Measurements from ENCODE around the gene LYZL2. TPM values are rescaled to one million over a fixed set of nuclear protein-coding genes. Genes with fewer than 3 reads are reported as not detected.
"Not testable (repeated sequence)": the region's sequence is repeated elsewhere in the genome, so short reads cannot be mapped to it uniquely, and the experiment has no call there.

LYZL2 gene
- total and polyA plus RNA-seq, 4 donors: not detected

- DNase-seq (ENCODE audit: low spot score): peak; percentile 37
- no peaks in the 10 kb centered on the region for H3K27me3 ChIP-seq (ENCODE audit: control insufficient read depth in 4 of 4, insufficient read depth in 4 of 4, low read length in 3 of 4)
- H3K9me3 ChIP-seq (ENCODE audit: control insufficient read depth in 4 of 4, low read length in 3 of 4): no peaks in the 10 kb centered on the region
- peak overlapping the region in 2 of 3 donors; percentile 8 to 26 for H3K4me3 ChIP-seq (ENCODE audit: low read depth in 1 of 3, low read length in 3 of 3)
- TF ChIP-seq RAD21 (IDR thresholded peaks at IDR 0.05): peak; percentile 67 to 75
- TF ChIP-seq, protein P1, sequence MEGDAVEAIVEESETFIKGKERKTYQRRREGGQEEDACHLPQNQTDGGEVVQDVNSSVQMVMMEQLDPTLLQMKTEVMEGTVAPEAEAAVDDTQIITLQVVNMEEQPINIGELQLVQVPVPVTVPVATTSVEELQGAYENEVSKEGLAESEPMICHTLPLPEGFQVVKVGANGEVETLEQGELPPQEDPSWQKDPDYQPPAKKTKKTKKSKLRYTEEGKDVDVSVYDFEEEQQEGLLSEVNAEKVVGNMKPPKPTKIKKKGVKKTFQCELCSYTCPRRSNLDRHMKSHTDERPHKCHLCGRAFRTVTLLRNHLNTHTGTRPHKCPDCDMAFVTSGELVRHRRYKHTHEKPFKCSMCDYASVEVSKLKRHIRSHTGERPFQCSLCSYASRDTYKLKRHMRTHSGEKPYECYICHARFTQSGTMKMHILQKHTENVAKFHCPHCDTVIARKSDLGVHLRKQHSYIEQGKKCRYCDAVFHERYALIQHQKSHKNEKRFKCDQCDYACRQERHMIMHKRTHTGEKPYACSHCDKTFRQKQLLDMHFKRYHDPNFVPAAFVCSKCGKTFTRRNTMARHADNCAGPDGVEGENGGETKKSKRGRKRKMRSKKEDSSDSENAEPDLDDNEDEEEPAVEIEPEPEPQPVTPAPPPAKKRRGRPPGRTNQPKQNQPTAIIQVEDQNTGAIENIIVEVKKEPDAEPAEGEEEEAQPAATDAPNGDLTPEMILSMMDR (IDR thresholded peaks at IDR 0.05; ENCODE audit: low read depth, low read length, missing input control): peak; percentile 64
- no peak for TF ChIP-seq JUND (IDR thresholded peaks at IDR 0.05)
- no peak for TF ChIP-seq HNF4G (IDR thresholded peaks at IDR 0.05)
- TF ChIP-seq EGR1 (IDR thresholded peaks at IDR 0.05; ENCODE audit: low read depth in 2 of 2): no peak
- no peak for TF ChIP-seq REST (IDR thresholded peaks at IDR 0.05)
- no peaks in the 10 kb centered on the region for H3K36me3 ChIP-seq (ENCODE audit: control insufficient read depth in 4 of 4, insufficient read depth in 3 of 4, low read depth in 1 of 4, low read length in 3 of 4)
- WGBS: 36% methylated on average over 11 of the region's 11 CpGs
- no peak overlapping the region for H3K9ac ChIP-seq (ENCODE audit: low read depth in 1 of 2, low read length in 2 of 2)
- H3K4me1 ChIP-seq (ENCODE audit: control insufficient read depth in 4 of 4, insufficient read depth in 4 of 4, low read length in 3 of 4): no peaks in the 10 kb centered on the region
- no peak overlapping the region for H3K27ac ChIP-seq (ENCODE audit: low read depth in 1 of 2, low read length in 2 of 2)
These were observed 41.6 kb upstream of the LYZL2 start for GRCh38 chr10:30671026-30671616.

DNA sequence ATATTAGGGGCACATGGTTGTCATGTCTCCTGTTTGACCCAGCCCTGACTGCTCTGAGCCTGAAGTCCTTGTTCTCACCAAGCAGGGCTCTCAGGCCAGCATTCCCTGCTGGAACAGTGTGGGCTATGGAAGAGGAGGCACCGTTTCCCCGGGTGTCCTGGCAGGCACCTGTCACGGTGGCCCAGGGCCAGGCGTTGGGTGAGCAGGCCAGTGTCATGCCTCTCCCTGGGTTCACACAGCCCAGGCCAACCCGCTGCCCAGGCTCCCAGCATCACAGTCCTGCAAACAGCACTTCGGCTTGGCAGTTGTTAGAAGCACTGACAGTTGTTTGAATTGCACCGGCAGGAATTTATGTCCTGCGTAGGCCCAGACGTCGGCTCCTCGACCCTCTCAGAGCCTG, 38.4 kb upstream of the LYZL2 start:
- not testable (repeated sequence) for H3K36me3 ChIP-seq (ENCODE audit: control insufficient read depth in 4 of 4, insufficient read depth in 3 of 4, low read depth in 1 of 4, low read length in 3 of 4); H3K9ac ChIP-seq (ENCODE audit: low read depth in 1 of 2, low read length in 2 of 2); H3K27ac ChIP-seq (ENCODE audit: low read depth in 1 of 2, low read length in 2 of 2); H3K4me1 ChIP-seq (ENCODE audit: control insufficient read depth in 4 of 4, insufficient read depth in 4 of 4, low read length in 3 of 4); H3K4me3 ChIP-seq (ENCODE audit: low read depth in 1 of 3, low read length in 3 of 3); H3K9me3 ChIP-seq (ENCODE audit: control insufficient read depth in 4 of 4, low read length in 3 of 4); H3K27me3 ChIP-seq (ENCODE audit: control insufficient read depth in 4 of 4, insufficient read depth in 4 of 4, low read length in 3 of 4); DNase-seq (ENCODE audit: low spot score)
- 55% methylated on average over 11 of the region's 11 CpGs for WGBS

- H3K4me1 ChIP-seq (ENCODE audit: control insufficient read depth in 4 of 4, insufficient read depth in 4 of 4, low read length in 3 of 4); H3K36me3 ChIP-seq (ENCODE audit: control insufficient read depth in 4 of 4, insufficient read depth in 3 of 4, low read depth in 1 of 4, low read length in 3 of 4); H3K4me3 ChIP-seq (ENCODE audit: low read depth in 1 of 3, low read length in 3 of 3); H3K9me3 ChIP-seq (ENCODE audit: control insufficient read depth in 4 of 4, low read length in 3 of 4); H3K27me3 ChIP-seq (ENCODE audit: control insufficient read depth in 4 of 4, insufficient read depth in 4 of 4, low read length in 3 of 4); H3K9ac ChIP-seq (ENCODE audit: low read depth in 1 of 2, low read length in 2 of 2); DNase-seq (ENCODE audit: low spot score); H3K27ac ChIP-seq (ENCODE audit: low read depth in 1 of 2, low read length in 2 of 2): not testable (repeated sequence)
- WGBS: 80% methylated on average over 5 of the region's 7 CpGs
These were observed 33.9 kb upstream of the LYZL2 start for GRCh38 chr10:30663403-30663802.

DNA sequence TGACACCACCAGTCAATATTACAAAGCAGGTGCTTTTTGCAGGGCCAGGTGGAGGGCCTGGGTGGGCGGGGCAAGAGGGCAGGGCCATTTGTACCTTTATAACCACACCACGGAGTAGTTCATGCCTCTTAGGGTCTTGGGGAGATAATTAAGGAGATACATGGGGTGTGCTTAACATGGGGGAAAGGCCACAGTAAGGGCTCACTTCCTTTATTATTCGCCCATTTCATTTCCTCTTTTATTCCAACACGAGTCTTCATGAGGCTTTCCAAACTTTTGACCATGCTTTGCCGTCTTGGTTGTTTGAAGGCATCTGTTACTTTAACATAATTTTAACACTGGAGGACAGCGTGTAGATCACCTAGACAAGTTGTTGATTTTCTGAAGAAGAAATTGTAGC, 33.3 kb upstream of the LYZL2 start:
- Histone ChIP-seq H3K9me3 (ENCODE audit: control insufficient read depth in 4 of 4, low read length in 3 of 4) (no peaks in the 10 kb centered on the region), H3K4me1 (ENCODE audit: control insufficient read depth in 4 of 4, insufficient read depth in 4 of 4, low read length in 3 of 4) (no peaks in the 10 kb centered on the region), H3K36me3 (ENCODE audit: control insufficient read depth in 4 of 4, insufficient read depth in 3 of 4, low read depth in 1 of 4, low read length in 3 of 4) (no peaks in the 10 kb centered on the region), H3K9ac (ENCODE audit: low read depth in 1 of 2, low read length in 2 of 2) (no peak overlapping the region), H3K27me3 (ENCODE audit: control insufficient read depth in 4 of 4, insufficient read depth in 4 of 4, low read length in 3 of 4) (no peaks in the 10 kb centered on the region), H3K4me3 (ENCODE audit: low read depth in 1 of 3, low read length in 3 of 3) (no peak overlapping the region), H3K27ac (ENCODE audit: low read depth in 1 of 2, low read length in 2 of 2) (no peak overlapping the region)
- no peak for DNase-seq (ENCODE audit: low spot score)
- 89% methylated on average over 6 of the region's 6 CpGs for WGBS
- no peak for TF ChIP-seq RAD21 (IDR thresholded peaks at IDR 0.05)
- TF ChIP-seq EGR1 (IDR thresholded peaks at IDR 0.05; ENCODE audit: low read depth in 2 of 2): no peak
- TF ChIP-seq HNF4A (conservative IDR thresholded peaks at IDR 0.05): no peak
- TF ChIP-seq HNF4G (IDR thresholded peaks at IDR 0.05): no peak
- TF ChIP-seq SP1 (IDR thresholded peaks at IDR 0.05): no peak
- no peak for TF ChIP-seq ZBTB33 (IDR thresholded peaks at IDR 0.05)
- TF ChIP-seq, protein P2, sequence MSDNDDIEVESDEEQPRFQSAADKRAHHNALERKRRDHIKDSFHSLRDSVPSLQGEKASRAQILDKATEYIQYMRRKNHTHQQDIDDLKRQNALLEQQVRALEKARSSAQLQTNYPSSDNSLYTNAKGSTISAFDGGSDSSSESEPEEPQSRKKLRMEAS (IDR thresholded peaks at IDR 0.05): no peak
- no peak for TF ChIP-seq FOXA2 (IDR thresholded peaks at IDR 0.05)
- no peak for TF ChIP-seq FOXA1 (IDR thresholded peaks at IDR 0.05)
- TF ChIP-seq GABPA (IDR thresholded peaks at IDR 0.05 in 1 of 2, conservative IDR thresholded peaks at IDR 0.05 in 1 of 2): no peak
- TF ChIP-seq NR2F2 (IDR thresholded peaks at IDR 0.05): no peak
- no peak for TF ChIP-seq TAF1 (conservative IDR thresholded peaks at IDR 0.05)
- TF ChIP-seq, protein P3, sequence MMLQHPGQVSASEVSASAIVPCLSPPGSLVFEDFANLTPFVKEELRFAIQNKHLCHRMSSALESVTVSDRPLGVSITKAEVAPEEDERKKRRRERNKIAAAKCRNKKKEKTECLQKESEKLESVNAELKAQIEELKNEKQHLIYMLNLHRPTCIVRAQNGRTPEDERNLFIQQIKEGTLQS (IDR thresholded peaks at IDR 0.05): no peak

All from liver (tissue), 9 donors.